ENCODE measurements around the gene ZNF256. TPM values are rescaled to one million over a fixed set of nuclear protein-coding genes. Genes with fewer than 3 reads are reported as not detected.

The ZNF256 gene
- polyA plus RNA-seq (2013) = 19.8 TPM

DNA sequence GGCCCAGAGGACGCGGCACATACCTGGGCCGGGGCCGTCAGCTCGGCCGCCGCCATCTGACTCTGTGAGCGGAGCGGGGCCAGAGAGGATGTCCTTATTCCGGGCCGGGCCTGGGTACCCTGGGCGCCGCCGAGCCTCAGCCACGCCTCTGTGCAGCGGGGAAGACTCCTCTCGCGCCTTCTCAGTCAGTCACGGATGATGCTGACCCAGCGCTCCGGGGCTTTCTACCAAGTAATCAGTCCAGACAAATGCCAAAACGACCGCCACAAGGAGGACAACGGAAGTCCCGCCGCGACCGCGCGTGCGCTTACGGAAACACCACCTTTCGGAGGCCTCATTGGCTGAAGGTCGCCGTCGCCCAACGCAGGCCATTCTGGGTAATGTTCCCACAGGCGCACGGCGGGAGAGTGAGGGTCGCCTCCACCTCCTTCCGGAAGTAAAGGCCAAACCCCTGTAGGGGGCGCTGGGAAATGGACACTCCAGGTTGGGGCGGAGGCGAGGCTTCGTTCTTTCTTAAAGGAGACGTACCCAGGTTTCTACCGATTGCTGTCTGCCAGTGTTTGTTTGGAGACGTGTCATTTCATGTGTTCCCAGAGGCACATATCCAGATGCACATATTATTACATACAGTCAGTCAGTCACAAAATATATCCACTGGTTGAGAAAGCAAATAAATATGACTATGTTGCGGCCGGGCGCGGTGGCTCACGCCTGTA, at the start of gene ZNF256:
TSS of gene ZNF256 (minus strand) at position 288 of the 716 bp plus-strand sequence. CDS start at position 56, 232 bp downstream.
- ChIA-PET POLR2A (no interaction called here), CTCF (interaction anchor here (1.2 kb wide), 1 partner anchor 57 kb away, joined by 3 read pairs; no protein-coding TSS in a partner anchor)
- DNase-seq = peak; percentile 97 to 99 (median 99)
- H3K9me3 ChIP-seq (ENCODE audit: control extremely low read depth in 1 of 5, control insufficient read depth in 4 of 5, insufficient read depth in 2 of 5, low read depth in 1 of 5, low read length in 4 of 5) = peaks cover 13 to 65% (median 48%) of the 10 kb centered on the region in 5 experiments
- peaks cover 18 to 29% (median 21%) of the 10 kb centered on the region in 4 experiments for H3K36me3 ChIP-seq (ENCODE audit: control insufficient read depth in 4 of 4, insufficient read depth in 4 of 4, low read length in 3 of 4)
- peaks cover 5 to 18% (median 9%) of the 10 kb centered on the region in 4 experiments for H3K4me1 ChIP-seq (ENCODE audit: control extremely low read depth in 1 of 4, control insufficient read depth in 4 of 4, insufficient read depth in 4 of 4, low read length in 3 of 4)
- H3K4me3 ChIP-seq (ENCODE audit: control insufficient read depth in 1 of 7, extremely low read depth in 1 of 7, insufficient read depth in 4 of 7, low read depth in 2 of 7, low read length in 6 of 7) = peak within 1 kb of the TSS; percentile 79 to 97 (median 85)
- H3K27me3 ChIP-seq (replicated peaks in 2 of 5; ENCODE audit: control insufficient read depth in 4 of 5, insufficient read depth in 5 of 5, low read length in 4 of 5) = no peaks in the 10 kb centered on the region
- H3K27ac ChIP-seq (ENCODE audit: insufficient read depth in 1 of 2, low read depth in 1 of 2, low read length in 2 of 2, poor library complexity in 1 of 2, severe bottlenecking in 2 of 2) = peak within 1 kb of the TSS; percentile 77 to 89
- WGBS (ENCODE audit: insufficient coverage) = under 1% methylated on average over 38 of the region's 54 CpGs

DNA sequence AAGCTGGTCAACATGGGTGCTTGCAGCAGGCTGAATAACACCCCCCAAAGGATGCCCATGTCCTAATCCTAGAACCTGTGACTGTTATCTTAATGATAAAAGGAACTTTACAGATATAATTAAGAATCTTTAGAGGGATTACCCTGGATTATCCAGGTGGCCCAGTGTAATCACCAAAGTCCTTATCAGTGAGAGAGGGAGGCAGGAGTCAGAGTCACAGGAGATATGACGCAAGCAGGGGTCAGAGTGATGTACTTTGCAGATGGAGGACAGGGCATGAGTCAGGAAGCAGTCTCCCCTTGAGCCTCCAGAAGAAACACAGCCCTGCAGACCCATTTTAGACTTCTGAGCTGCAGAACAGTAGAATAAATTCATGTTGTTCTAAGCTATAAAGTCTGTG, 45.3 kb upstream of the ZNF256 start:
- H3K27ac ChIP-seq (ENCODE audit: insufficient read depth in 1 of 2, low read depth in 1 of 2, low read length in 2 of 2, poor library complexity in 1 of 2, severe bottlenecking in 2 of 2) = no peak overlapping the region

DNA sequence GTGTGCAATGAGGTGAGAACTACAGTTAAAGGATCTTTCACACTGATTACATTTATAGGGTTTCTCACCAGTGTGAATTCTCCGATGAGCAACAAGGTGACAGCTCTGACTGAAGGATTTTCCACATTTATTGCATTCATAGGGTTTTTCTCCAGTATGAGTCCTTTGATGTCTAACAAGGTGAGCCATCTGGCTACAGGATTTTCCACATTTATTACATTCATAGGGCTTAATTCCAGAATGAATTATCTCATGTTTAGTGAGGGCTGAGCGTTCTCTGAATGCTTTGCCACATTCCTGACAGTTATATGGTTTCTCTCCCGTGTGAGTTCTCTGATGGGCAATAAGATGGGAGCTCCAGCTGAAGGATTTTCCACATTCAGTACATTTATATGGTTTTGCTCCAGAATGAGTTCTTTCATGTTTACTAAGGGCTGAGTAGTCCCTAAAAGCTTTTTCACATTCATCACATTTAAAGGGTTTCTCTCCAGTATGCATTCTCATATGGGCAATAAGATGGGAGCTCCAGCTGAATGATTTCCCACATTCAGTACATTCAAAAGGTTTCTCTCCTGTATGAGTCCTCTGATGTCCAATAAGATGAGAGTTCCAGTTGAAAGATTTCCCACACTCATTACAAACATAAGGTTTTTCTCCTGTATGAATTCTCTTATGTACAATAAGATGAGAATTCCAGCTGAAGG, 31.2 kb upstream of the ZNF256 start:
- peaks cover 31 to 95% (median 76%) of the 10 kb centered on the region in 5 experiments for H3K9me3 ChIP-seq (ENCODE audit: control extremely low read depth in 1 of 5, control insufficient read depth in 4 of 5, insufficient read depth in 2 of 5, low read depth in 1 of 5, low read length in 4 of 5)
- no peaks in the 10 kb centered on the region for H3K27me3 ChIP-seq (replicated peaks in 2 of 5; ENCODE audit: control insufficient read depth in 4 of 5, insufficient read depth in 5 of 5, low read length in 4 of 5)
- no peaks in the 10 kb centered on the region for H3K4me1 ChIP-seq (ENCODE audit: control extremely low read depth in 1 of 4, control insufficient read depth in 4 of 4, insufficient read depth in 4 of 4, low read length in 3 of 4)
- WGBS (ENCODE audit: insufficient coverage) = 100% methylated on average over 2 of the region's 3 CpGs
- DNase-seq = peak in 2 of 3 donors; percentile 4 to 17
- H3K4me3 ChIP-seq (ENCODE audit: control insufficient read depth in 1 of 7, extremely low read depth in 1 of 7, insufficient read depth in 4 of 7, low read depth in 2 of 7, low read length in 6 of 7) = peak overlapping the region in 1 of 7 experiments; percentile 9
- ChIA-PET CTCF (interaction anchor here (1.2 kb wide), 1 partner anchor 30 kb away, joined by 3 read pairs; no protein-coding TSS in a partner anchor), POLR2A (no interaction called here)
- H3K36me3 ChIP-seq (ENCODE audit: control insufficient read depth in 4 of 4, insufficient read depth in 4 of 4, low read length in 3 of 4) = peaks cover 44 to 89% (median 55%) of the 10 kb centered on the region in 4 experiments
- H3K27ac ChIP-seq (ENCODE audit: insufficient read depth in 1 of 2, low read depth in 1 of 2, low read length in 2 of 2, poor library complexity in 1 of 2, severe bottlenecking in 2 of 2) = no peak overlapping the region

More for the DNA sequence above, 45.3 kb upstream of the ZNF256 start:
- no peaks in the 10 kb centered on the region for H3K4me1 ChIP-seq (ENCODE audit: control extremely low read depth in 1 of 4, control insufficient read depth in 4 of 4, insufficient read depth in 4 of 4, low read length in 3 of 4)
- WGBS (ENCODE audit: insufficient coverage) = 100% methylated on average over 1 of the region's 1 CpG
- no peaks in the 10 kb centered on the region for H3K27me3 ChIP-seq (replicated peaks in 2 of 5; ENCODE audit: control insufficient read depth in 4 of 5, insufficient read depth in 5 of 5, low read length in 4 of 5)
- ChIA-PET CTCF (no interaction called here), POLR2A (no interaction called here)
- peaks cover 29 to 85% (median 55%) of the 10 kb centered on the region in 4 experiments for H3K36me3 ChIP-seq (ENCODE audit: control insufficient read depth in 4 of 4, insufficient read depth in 4 of 4, low read length in 3 of 4)
- peak overlapping the region in 1 of 7 experiments; percentile 21 for H3K4me3 ChIP-seq (ENCODE audit: control insufficient read depth in 1 of 7, extremely low read depth in 1 of 7, insufficient read depth in 4 of 7, low read depth in 2 of 7, low read length in 6 of 7)
- no peak for DNase-seq
- H3K9me3 ChIP-seq (ENCODE audit: control extremely low read depth in 1 of 5, control insufficient read depth in 4 of 5, insufficient read depth in 2 of 5, low read depth in 1 of 5, low read length in 4 of 5) = peaks cover 7 to 89% (median 77%) of the 10 kb centered on the region in 5 experiments

DNA sequence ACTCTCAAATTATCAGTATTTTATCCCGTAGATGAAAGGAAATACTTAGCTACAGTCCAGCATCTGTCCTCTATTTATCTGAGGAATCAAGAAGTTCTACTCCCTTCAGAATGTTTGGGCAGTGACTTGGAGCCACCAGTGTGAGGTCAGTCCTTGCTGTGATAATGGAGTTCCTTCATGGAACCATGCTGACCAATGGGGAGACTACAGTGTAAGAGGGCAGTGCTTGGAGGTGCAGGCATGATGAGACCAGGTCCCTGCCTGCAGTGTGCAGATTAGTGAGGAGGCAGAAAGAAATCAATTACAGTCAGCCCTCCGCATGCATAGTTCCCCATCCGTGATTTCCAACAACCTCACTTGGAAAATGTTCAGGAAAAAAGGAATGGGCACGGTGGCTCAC, 26.9 kb upstream of the ZNF256 start, which contains the start of gene C19orf18:
TSS of gene C19orf18 (minus strand) at position 101 of the 400 bp plus-strand sequence. CDS start 102 bp downstream, outside the sequence.
- Histone ChIP-seq H3K27ac (ENCODE audit: insufficient read depth in 1 of 2, low read depth in 1 of 2, low read length in 2 of 2, poor library complexity in 1 of 2, severe bottlenecking in 2 of 2) (no peak within 1 kb of the TSS), H3K9me3 (ENCODE audit: control extremely low read depth in 1 of 5, control insufficient read depth in 4 of 5, insufficient read depth in 2 of 5, low read depth in 1 of 5, low read length in 4 of 5) (peaks cover 21 to 89% (median 63%) of the 10 kb centered on the region in 5 experiments)
- CTCF ChIA-PET = no interaction called here

DNA sequence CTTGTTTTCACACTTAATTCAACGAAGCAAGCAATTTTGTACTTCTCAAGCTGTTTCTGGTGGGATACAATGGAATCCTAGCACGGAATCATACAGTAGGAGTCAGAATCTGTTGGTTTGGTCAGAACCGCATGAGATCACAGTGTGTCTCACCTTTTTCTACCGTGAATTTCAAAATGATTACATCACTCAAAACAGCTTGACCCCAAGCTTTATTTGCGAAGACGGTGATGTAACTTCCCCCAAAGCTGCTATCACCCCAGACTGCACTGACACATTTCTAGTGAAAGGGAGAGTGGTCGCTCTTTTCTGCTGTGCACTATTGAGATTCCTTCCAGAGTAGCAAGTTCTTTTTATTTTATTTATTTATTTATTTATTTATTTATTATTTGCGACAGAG, 17.3 kb upstream of the ZNF256 start:
- 94% methylated on average over 3 of the region's 8 CpGs for WGBS (ENCODE audit: insufficient coverage)
- CTCF ChIA-PET = no interaction called here
- POLR2A ChIA-PET = no interaction called here
- DNase-seq = no peak
- Histone ChIP-seq H3K4me3 (ENCODE audit: control insufficient read depth in 1 of 7, extremely low read depth in 1 of 7, insufficient read depth in 4 of 7, low read depth in 2 of 7, low read length in 6 of 7) (no peak overlapping the region), H3K36me3 (ENCODE audit: control insufficient read depth in 4 of 4, insufficient read depth in 4 of 4, low read length in 3 of 4) (peaks cover 0 to 7% (median 0%) of the 10 kb centered on the region in 4 experiments), H3K4me1 (ENCODE audit: control extremely low read depth in 1 of 4, control insufficient read depth in 4 of 4, insufficient read depth in 4 of 4, low read length in 3 of 4) (no peaks in the 10 kb centered on the region), H3K27ac (ENCODE audit: insufficient read depth in 1 of 2, low read depth in 1 of 2, low read length in 2 of 2, poor library complexity in 1 of 2, severe bottlenecking in 2 of 2) (no peak overlapping the region), H3K9me3 (ENCODE audit: control extremely low read depth in 1 of 5, control insufficient read depth in 4 of 5, insufficient read depth in 2 of 5, low read depth in 1 of 5, low read length in 4 of 5) (peaks cover 9 to 56% (median 45%) of the 10 kb centered on the region in 5 experiments), H3K27me3 (replicated peaks in 2 of 5; ENCODE audit: control insufficient read depth in 4 of 5, insufficient read depth in 5 of 5, low read length in 4 of 5) (no peaks in the 10 kb centered on the region)

More for the DNA sequence above, 26.9 kb upstream of the ZNF256 start, which contains the start of gene C19orf18:
- no peaks in the 10 kb centered on the region for H3K27me3 ChIP-seq (replicated peaks in 2 of 5; ENCODE audit: control insufficient read depth in 4 of 5, insufficient read depth in 5 of 5, low read length in 4 of 5)
- H3K4me3 ChIP-seq (ENCODE audit: control insufficient read depth in 1 of 7, extremely low read depth in 1 of 7, insufficient read depth in 4 of 7, low read depth in 2 of 7, low read length in 6 of 7) = peak within 1 kb of the TSS in 1 of 7 experiments; percentile 17
- POLR2A ChIA-PET = no interaction called here
- WGBS (ENCODE audit: insufficient coverage) = 96% methylated on average over 4 of the region's 4 CpGs
- no peak for DNase-seq
- H3K36me3 ChIP-seq (ENCODE audit: control insufficient read depth in 4 of 4, insufficient read depth in 4 of 4, low read length in 3 of 4) = peaks cover 11 to 54% (median 25%) of the 10 kb centered on the region in 4 experiments
- H3K4me1 ChIP-seq (ENCODE audit: control extremely low read depth in 1 of 4, control insufficient read depth in 4 of 4, insufficient read depth in 4 of 4, low read length in 3 of 4) = no peaks in the 10 kb centered on the region

DNA sequence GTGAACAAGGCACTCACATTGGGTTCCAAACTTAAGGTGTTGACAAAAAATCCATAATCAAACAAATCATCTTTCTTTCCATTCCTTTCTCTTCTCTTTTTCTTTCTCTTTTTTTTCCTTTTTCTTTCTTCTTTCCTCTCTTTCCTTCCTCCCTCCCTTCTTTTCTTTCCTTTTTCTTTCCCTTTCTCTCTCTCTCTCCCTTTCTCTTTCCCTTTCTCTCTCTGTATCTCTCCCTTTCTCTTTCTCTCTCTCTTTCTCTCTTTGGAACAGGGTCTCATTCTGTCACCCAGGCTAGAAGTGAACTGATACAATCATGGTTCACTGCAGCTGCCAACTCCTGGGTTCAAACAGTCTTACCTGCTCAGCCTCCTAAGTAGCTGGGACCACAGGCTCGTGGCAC, 14.3 kb upstream of the ZNF256 start:
- 100% methylated on average over 1 of the region's 1 CpG for WGBS (ENCODE audit: insufficient coverage)

More for the DNA sequence above, 14.3 kb upstream of the ZNF256 start:
- H3K4me1 ChIP-seq (ENCODE audit: control extremely low read depth in 1 of 4, control insufficient read depth in 4 of 4, insufficient read depth in 4 of 4, low read length in 3 of 4) = no peaks in the 10 kb centered on the region
- no peak overlapping the region for H3K4me3 ChIP-seq (ENCODE audit: control insufficient read depth in 1 of 7, extremely low read depth in 1 of 7, insufficient read depth in 4 of 7, low read depth in 2 of 7, low read length in 6 of 7)
- no peaks in the 10 kb centered on the region for H3K27me3 ChIP-seq (replicated peaks in 2 of 5; ENCODE audit: control insufficient read depth in 4 of 5, insufficient read depth in 5 of 5, low read length in 4 of 5)
- peaks cover 11 to 54% (median 41%) of the 10 kb centered on the region in 5 experiments for H3K9me3 ChIP-seq (ENCODE audit: control extremely low read depth in 1 of 5, control insufficient read depth in 4 of 5, insufficient read depth in 2 of 5, low read depth in 1 of 5, low read length in 4 of 5)
- ChIA-PET POLR2A (no interaction called here), CTCF (interaction anchor here (0.6 to 0.7 kb wide), 2 partner anchors 197 to 342 kb away, joined by 3 read pairs; no protein-coding TSS in a partner anchor)
- DNase-seq = no peak
- H3K36me3 ChIP-seq (ENCODE audit: control insufficient read depth in 4 of 4, insufficient read depth in 4 of 4, low read length in 3 of 4) = peaks cover 0 to 3% (median 0%) of the 10 kb centered on the region in 4 experiments
- no peak overlapping the region for H3K27ac ChIP-seq (ENCODE audit: insufficient read depth in 1 of 2, low read depth in 1 of 2, low read length in 2 of 2, poor library complexity in 1 of 2, severe bottlenecking in 2 of 2)

Measured in common myeloid progenitor, CD34-positive (primary cell).